Skeletal muscle satellite cell (primary cell): Measurements from ENCODE around the gene LY6G5B.

ENCODE experiments used
- H3K27me3 ChIP-seq: 2 replicates; pipeline ENCODE4 v1.7.0; 2013; ENCODE audit warnings: low read length; ENCODE audit not compliant: control insufficient read depth, insufficient read depth
- H3K36me3 ChIP-seq: 2 replicates; pipeline ENCODE4 v1.7.0; 2013; ENCODE audit warnings: mild to moderate bottlenecking, control low read depth, low read length; ENCODE audit not compliant: insufficient read depth
- H3K4me1 ChIP-seq: 2 replicates; pipeline ENCODE4 v1.7.0; 2013; ENCODE audit warnings: low read length; ENCODE audit not compliant: control insufficient read depth, insufficient read depth
- H3K4me2 ChIP-seq: 2 replicates; pipeline ENCODE4 v1.7.0; 2013; ENCODE audit warnings: mild to moderate bottlenecking, low read length
- H3K4me3 ChIP-seq: 2 replicates; pipeline ENCODE4 v1.7.0; 2013; ENCODE audit warnings: low read length
- H3K9ac ChIP-seq: 2 replicates; pipeline ENCODE4 v1.7.0; 2013; ENCODE audit warnings: mild to moderate bottlenecking, low read depth, low read length, moderate library complexity
- H3K9me3 ChIP-seq: replicated peaks from 2 replicates; pipeline ENCODE4 v1.7.0; 2013; ENCODE audit warnings: mild to moderate bottlenecking, control low read depth, low read length

The LY6G5B gene

GRCh38 chr6:31687860-31688693 is 18.3 kb downstream of the LY6G5B start:
- Histone ChIP-seq H3K4me3 (no peak overlapping the region), H3K4me2 (no peak overlapping the region), H3K9me3 (no peaks in the 10 kb centered on the region), H3K27me3 (no peaks in the 10 kb centered on the region), H3K9ac (no peak overlapping the region), H3K36me3 (peaks cover 68% of the 10 kb centered on the region), H3K4me1 (no peaks in the 10 kb centered on the region)

- no peaks in the 10 kb centered on the region for H3K27me3 ChIP-seq
- H3K9ac ChIP-seq: no peak overlapping the region
- H3K9me3 ChIP-seq: no peaks in the 10 kb centered on the region
- no peak overlapping the region for H3K4me2 ChIP-seq
- no peaks in the 10 kb centered on the region for H3K4me1 ChIP-seq
- H3K36me3 ChIP-seq: peaks cover 74% of the 10 kb centered on the region
- no peak overlapping the region for H3K4me3 ChIP-seq
These were observed 19.7 kb downstream of the LY6G5B start for GRCh38 chr6:31689249-31690110.

GRCh38 chr6:31690231-31691077 is 20.7 kb downstream of the LY6G5B start:
- Histone ChIP-seq H3K9ac (no peak overlapping the region), H3K4me1 (no peaks in the 10 kb centered on the region), H3K27me3 (no peaks in the 10 kb centered on the region), H3K4me3 (no peak overlapping the region), H3K36me3 (peaks cover 77% of the 10 kb centered on the region), H3K4me2 (no peak overlapping the region), H3K9me3 (no peaks in the 10 kb centered on the region)

DNA sequence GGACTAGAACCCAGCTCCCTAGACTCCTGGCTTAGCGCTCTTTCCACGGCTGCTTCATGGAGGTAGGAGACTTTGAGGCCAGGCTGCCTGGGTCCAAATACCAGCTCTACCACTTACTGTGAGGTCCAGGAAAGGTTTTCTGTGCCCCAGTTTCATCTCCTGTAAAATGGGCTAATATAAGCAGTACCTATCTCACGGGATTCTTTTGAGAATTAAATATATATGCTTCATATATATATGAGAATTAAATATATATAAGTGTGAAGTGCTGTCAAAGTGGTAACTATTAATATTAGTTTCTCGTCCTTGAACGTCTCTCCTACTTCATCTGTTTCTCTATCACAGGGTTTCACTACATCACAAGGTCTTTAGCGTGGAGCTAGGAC is 21.3 kb downstream of the LY6G5B start:
- Histone ChIP-seq H3K9me3 (no peaks in the 10 kb centered on the region), H3K27me3 (no peaks in the 10 kb centered on the region), H3K4me2 (no peak overlapping the region), H3K4me1 (no peaks in the 10 kb centered on the region), H3K4me3 (no peak overlapping the region), H3K36me3 (peaks cover 75% of the 10 kb centered on the region), H3K9ac (no peak overlapping the region)

DNA sequence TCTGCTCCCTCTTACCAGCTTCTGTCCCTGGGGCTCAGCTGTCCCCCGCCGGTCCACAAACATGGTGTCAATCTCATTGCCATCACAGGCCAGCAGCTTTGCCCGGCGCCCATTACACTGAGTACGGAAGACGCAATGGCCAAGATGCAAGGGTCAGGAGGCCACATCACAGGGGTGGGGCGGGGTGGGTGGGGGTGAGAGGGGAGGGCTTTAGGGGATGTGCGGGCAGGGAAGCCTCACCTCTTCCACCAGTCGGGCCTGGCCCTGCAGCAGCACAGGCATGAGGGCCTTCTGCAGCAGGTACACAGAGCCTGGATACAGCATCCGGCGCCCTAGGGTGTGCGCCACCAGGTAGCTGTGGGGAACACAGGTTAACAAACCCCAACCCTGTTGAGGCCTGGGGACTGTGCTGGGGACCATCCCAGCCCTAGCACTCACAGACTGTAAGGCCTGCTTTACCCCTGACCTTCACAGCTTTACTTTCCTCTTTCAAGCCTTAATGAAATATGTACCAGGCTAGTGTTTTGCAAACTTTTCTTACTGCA is 21.9 kb downstream of the LY6G5B start:
- Histone ChIP-seq H3K4me1 (no peaks in the 10 kb centered on the region), H3K9ac (no peak overlapping the region), H3K4me2 (no peak overlapping the region), H3K4me3 (no peak overlapping the region), H3K36me3 (peaks cover 72% of the 10 kb centered on the region), H3K27me3 (no peaks in the 10 kb centered on the region), H3K9me3 (no peaks in the 10 kb centered on the region)

- Histone ChIP-seq H3K9ac (no peak overlapping the region), H3K4me3 (no peak overlapping the region), H3K9me3 (no peaks in the 10 kb centered on the region), H3K36me3 (peaks cover 68% of the 10 kb centered on the region), H3K27me3 (no peaks in the 10 kb centered on the region), H3K4me1 (no peaks in the 10 kb centered on the region), H3K4me2 (no peak overlapping the region)
These were observed 22.6 kb downstream of the LY6G5B start for GRCh38 chr6:31692353-31692752.

DNA sequence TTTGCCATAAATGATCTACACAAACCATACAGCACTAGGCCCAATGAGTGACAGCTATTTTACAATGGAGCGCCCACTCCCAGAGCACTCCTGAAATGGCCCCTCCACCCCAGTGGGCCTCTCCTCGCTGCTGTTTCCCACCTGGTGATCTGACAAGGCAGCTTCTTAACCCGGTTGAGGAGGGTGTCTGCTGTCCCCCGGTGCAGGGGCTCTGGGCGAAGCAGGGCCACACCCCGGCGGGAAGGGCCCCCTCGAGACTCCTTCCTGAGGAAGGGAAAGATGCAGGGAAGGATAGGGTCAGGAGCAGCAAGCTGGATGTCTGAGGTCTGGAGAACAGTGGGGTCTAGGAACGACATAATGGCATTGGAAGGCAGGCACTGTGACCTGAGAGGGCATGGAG is 23.1 kb downstream of the LY6G5B start:
- H3K4me1 ChIP-seq: peaks cover 2% of the 10 kb centered on the region
- H3K4me2 ChIP-seq: no peak overlapping the region
- no peak overlapping the region for H3K9ac ChIP-seq
- no peaks in the 10 kb centered on the region for H3K27me3 ChIP-seq
- peaks cover 63% of the 10 kb centered on the region for H3K36me3 ChIP-seq
- no peak overlapping the region for H3K4me3 ChIP-seq
- H3K9me3 ChIP-seq: no peaks in the 10 kb centered on the region

DNA sequence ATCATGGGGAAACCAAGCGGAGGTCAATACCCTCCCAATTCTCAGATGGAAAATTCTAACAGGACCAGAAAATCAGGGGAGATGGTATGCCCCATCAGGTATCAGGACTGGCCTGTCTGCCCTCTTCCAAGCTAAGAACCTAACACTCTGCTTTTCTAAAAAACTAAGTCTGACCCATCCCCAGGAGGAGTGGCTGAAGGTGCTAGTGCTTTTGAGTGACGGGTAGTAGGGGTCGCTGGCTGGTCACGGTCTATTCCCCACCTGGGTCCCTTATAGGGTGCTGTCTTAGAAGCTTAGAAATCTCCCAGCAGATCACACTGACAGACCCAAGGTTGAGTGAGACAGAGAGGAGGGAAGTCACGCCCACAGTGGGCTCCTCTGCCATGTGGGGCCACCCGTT is 23.8 kb downstream of the LY6G5B start:
- peaks cover 56% of the 10 kb centered on the region for H3K36me3 ChIP-seq
- no peaks in the 10 kb centered on the region for H3K27me3 ChIP-seq
- H3K9ac ChIP-seq: no peak overlapping the region
- no peak overlapping the region for H3K4me2 ChIP-seq
- H3K4me1 ChIP-seq: peaks cover 2% of the 10 kb centered on the region
- no peak overlapping the region for H3K4me3 ChIP-seq
- H3K9me3 ChIP-seq: no peaks in the 10 kb centered on the region

- no peak overlapping the region for H3K4me2 ChIP-seq
- peaks cover 28% of the 10 kb centered on the region for H3K36me3 ChIP-seq
- H3K27me3 ChIP-seq: no peaks in the 10 kb centered on the region
- no peak overlapping the region for H3K9ac ChIP-seq
- H3K9me3 ChIP-seq: no peaks in the 10 kb centered on the region
- H3K4me1 ChIP-seq: peaks cover 16% of the 10 kb centered on the region
- H3K4me3 ChIP-seq: no peak overlapping the region
These were observed 27.8 kb downstream of the LY6G5B start for GRCh38 chr6:31697555-31697954.

- Histone ChIP-seq H3K4me3 (no peak overlapping the region), H3K4me1 (peaks cover 24% of the 10 kb centered on the region), H3K9me3 (no peaks in the 10 kb centered on the region), H3K27me3 (no peaks in the 10 kb centered on the region), H3K9ac (peak overlapping the region; percentile 13), H3K4me2 (peak overlapping the region; percentile 80), H3K36me3 (peaks cover 10% of the 10 kb centered on the region)
These were observed 31.1 kb downstream of the LY6G5B start for GRCh38 chr6:31700740-31701401.
